HepG2 (cell line): Measurements from ENCODE around the gene GRIN2D. TPM values are rescaled to one million over a fixed set of nuclear protein-coding genes. Genes with fewer than 3 reads are reported as not detected.

Experiments used
- ATAC-seq: fragments of 200-7000 bp; cut with Tn5 transposase; 3 replicates; pipeline ENCODE4 v1.9.1; 2020; ENCODE audit warnings: mild to moderate bottlenecking, moderate library complexity
- BruUV-seq: library from RNA; stranded (reverse); fragments of 400-500 nt; replicated peaks from 2 replicates; lab custom pipeline; 2021; lab: Mats Ljungman, UMichigan
- CTCF ChIA-PET: fragments of 300-600 bp; formaldehyde crosslinking; extraction: SDS; loops from one replicate; lab custom pipeline; 2021; ENCODE audit warnings: low total read pairs, inconsistent platforms, low intra/inter-chr PET ratio; lab: Yijun Ruan, JAX
- POLR2A ChIA-PET: fragments of 350-600 bp; sonication (Branson Sonifier 250); formaldehyde crosslinking; loops from one replicate; lab custom pipeline; 2020; ENCODE audit warnings: antibody characterized with exemption, inconsistent platforms; lab: Yijun Ruan, JAX
- DNase-seq: peaks from one replicate; pipeline ENCODE4 v3.0.0-alpha.2; 2015; ENCODE audit warnings: low spot score
- FAIRE-seq: peaks from 3 replicates; lab custom pipeline; 2011; peaks lifted over from hg19 to GRCh38; lab: Jason Lieb, UNC
- H2AFZ ChIP-seq: one replicate; pipeline ENCODE4 v1.6.1; 2011; ENCODE audit warnings: low read length, inconsistent platforms
- H3K27ac ChIP-seq: fragments of 300-600 bp; 3 replicates; pipeline ENCODE4 v1.8.0; 2011; ENCODE audit warnings: mixed run types, mild to moderate bottlenecking, mixed read lengths, low read length, inconsistent platforms; ENCODE audit not compliant: insufficient read depth; ENCODE audit errors: extremely low read length
- H3K27me3 ChIP-seq, 2 experiments: fragments of 200-600 bp in 1 of 2; 2 replicates in 1 of 2; 3 replicates in 1 of 2; pipeline versions ENCODE4 v1.6.0 to v1.8.0; 2011; ENCODE audit warnings: low read length in 2 of 2, mild to moderate bottlenecking in 2 of 2, moderate library complexity in 2 of 2, inconsistent platforms in 1 of 2; ENCODE audit not compliant: insufficient read depth in 2 of 2, control insufficient read depth in 1 of 2
- H3K36me3 ChIP-seq, 2 experiments: fragments of 200-600 bp in 1 of 2; replicated peaks in 1 of 2; 2 replicates in 1 of 2; 3 replicates in 1 of 2; pipeline versions ENCODE4 v1.5.1 to v1.8.0; 2011; ENCODE audit warnings: low read length in 2 of 2, inconsistent platforms in 1 of 2; ENCODE audit not compliant: insufficient read depth in 2 of 2, control insufficient read depth in 1 of 2
- H3K4me1 ChIP-seq: 2 replicates; pipeline ENCODE4 v1.5.1; 2012; ENCODE audit warnings: low read length, inconsistent platforms; ENCODE audit not compliant: insufficient read depth
- H3K4me2 ChIP-seq: 2 replicates; pipeline ENCODE4 v1.6.0; 2011; ENCODE audit warnings: low read depth, low read length, inconsistent platforms
- H3K4me3 ChIP-seq, 3 experiments: fragments of 200-600 bp in 1 of 3; sonication (generic), shearing (Covaris generic) in 1 of 3; replicated peaks in 1 of 3; 2 replicates each; pipeline ENCODE4 v1.5.1; 2011 to 2016; ENCODE audit warnings: low read length in 3 of 3, inconsistent platforms in 2 of 3, low read depth in 2 of 3, mild to moderate bottlenecking in 2 of 3, control low read depth in 1 of 3, mixed read lengths in 1 of 3; ENCODE audit not compliant: insufficient read depth in 1 of 3
- H3K79me2 ChIP-seq: one replicate; pipeline ENCODE4 v1.6.1; 2011; ENCODE audit warnings: low read length, inconsistent platforms; ENCODE audit not compliant: insufficient read depth
- H3K9ac ChIP-seq: 2 replicates; pipeline ENCODE4 v1.6.0; 2011; ENCODE audit warnings: mild to moderate bottlenecking, low read depth, low read length, inconsistent platforms; ENCODE audit not compliant: insufficient read depth
- H3K9me3 ChIP-seq: 2 replicates; pipeline ENCODE4 v1.5.1; 2012; ENCODE audit warnings: mild to moderate bottlenecking, low read length
- H4K20me1 ChIP-seq: 2 replicates; pipeline ENCODE4 v1.6.0; 2011; ENCODE audit warnings: inconsistent platforms, mild to moderate bottlenecking, low read length, moderate library complexity; ENCODE audit not compliant: insufficient read depth
- HOXA7 ChIP-seq: sonication (generic); formaldehyde crosslinking; IDR thresholded peaks from 2 replicates; pipeline ENCODE4 v1.8.1; 2022; ENCODE audit warnings: mild to moderate bottlenecking, missing genetic modification reagents, moderate library complexity
- MTA3 ChIP-seq: sonication (generic); formaldehyde crosslinking; IDR thresholded peaks from 2 replicates; pipeline ENCODE4 v1.4.0; 2020; ENCODE audit warnings: missing genetic modification reagents
- MZF1 ChIP-seq: sonication (generic); formaldehyde crosslinking; IDR thresholded peaks from 2 replicates; pipeline ENCODE4 v1.8.1; 2023; ENCODE audit warnings: mild to moderate bottlenecking, missing genetic modification reagents, borderline replicate concordance
- PAF1 ChIP-seq: IDR thresholded peaks from 2 replicates; pipeline ENCODE4 v1.6.1; 2016; ENCODE audit warnings: missing genetic modification reagents, missing compliant biosample characterization
- SOX13 ChIP-seq, 3 experiments: fragments of 450-650 bp in 1 of 3; sonication (generic) in 1 of 3; formaldehyde crosslinking in 1 of 3; IDR thresholded peaks in 2 of 3; conservative IDR thresholded peaks in 1 of 3; 2 replicates each; pipeline versions ENCODE4 v1.5.0 to v1.6.1; 2016 to 2020; ENCODE audit warnings: antibody characterized with exemption in 1 of 3, mild to moderate bottlenecking in 1 of 3, missing compliant biosample characterization in 1 of 3, missing genetic modification reagents in 1 of 3, moderate library complexity in 1 of 3
- ZBTB7A ChIP-seq: sonication (generic); formaldehyde crosslinking; IDR thresholded peaks from 2 replicates; pipeline ENCODE4 v1.8.0; 2022; ENCODE audit warnings: mild to moderate bottlenecking, missing genetic modification reagents
- ZFP91 ChIP-seq: sonication (generic); formaldehyde crosslinking; IDR thresholded peaks from 2 replicates; pipeline ENCODE4 v1.9.0; 2022; ENCODE audit warnings: missing genetic modification reagents, mild to moderate bottlenecking, borderline replicate concordance
- ZNF318 ChIP-seq: sonication (generic); formaldehyde crosslinking; IDR thresholded peaks from 2 replicates; pipeline ENCODE4 v1.4.0; 2020; ENCODE audit warnings: mild to moderate bottlenecking, missing genetic modification reagents
- ZNF362 ChIP-seq: sonication (generic); formaldehyde crosslinking; IDR thresholded peaks from 2 replicates; pipeline ENCODE4 v1.4.0; 2020; ENCODE audit warnings: missing genetic modification reagents, mild to moderate bottlenecking, borderline replicate concordance
- ZNF552 ChIP-seq: sonication (generic); formaldehyde crosslinking; IDR thresholded peaks from 2 replicates; pipeline ENCODE4 v1.9.0; 2022; ENCODE audit warnings: missing genetic modification reagents, mild to moderate bottlenecking, borderline replicate concordance
- ZNF777 ChIP-seq: sonication (generic); formaldehyde crosslinking; IDR thresholded peaks from 2 replicates; pipeline ENCODE4 v1.4.0; 2020; ENCODE audit warnings: missing genetic modification reagents
- WGBS: methylation state at CpG from one replicate; pipeline ENCODE4 v1.1.6; 2017; ENCODE audit warnings: low lambda C conversion rate; 5-methylcytosine and 5-hydroxymethylcytosine counted together
- in situ Hi-C: cut with HindIII; loops from 2 replicates; pipeline ENCODE4 v1.10.0; 2017; ENCODE audit warnings: low pct_unique_long_range_greater_than_20kb; ENCODE audit not compliant: extremely low pct_ligation_motif_present
- intact Hi-C: fragments of 100-400 bp; cut with micrococcal nuclease; formaldehyde crosslinking; loops from one replicate; pipeline ENCODE4 v1.10.0; 2022; ENCODE audit not compliant: unreplicated experiment
- polyA plus RNA-seq, 8 experiments: library from polyadenylated mRNA; depleted of rRNA in 3 of 8; stranded (reverse) in 7 of 8; unstranded in 1 of 8; fragments of >200 nt; fragmentation: Illumina TruSeq in 4 of 8; extraction: Trizol in 4 of 8; gene quantifications; 2 replicates each; pipeline versions ENCODE4 v1.2.1 to v1.2.3, GENCODE V29; 2011 to 2016; ENCODE audit warnings: low read depth in 4 of 8, missing spikeins in 1 of 8, mixed read lengths in 1 of 8; ENCODE audit not compliant: insufficient read depth in 1 of 8
- total RNA-seq, 5 experiments: library from RNA; depleted of rRNA; stranded (reverse); fragments of >200 nt; fragmentation: Illumina TruSeq; extraction: Trizol; gene quantifications; 2 replicates each; pipeline ENCODE4 v1.2.3, GENCODE V29; 2016; ENCODE audit warnings: low read depth in 1 of 5
- TF ChIP-seq, protein P1 (sequence below): sonication (generic); formaldehyde crosslinking; conservative IDR thresholded peaks from 2 replicates; pipeline ENCODE4 v1.4.0; 2020; ENCODE audit warnings: missing genetic modification reagents

GRIN2D gene
- total and polyA plus RNA-seq, 2 of the 13 experiments (the other 11 are each of a cell fraction or from before 2014, with no cell fraction given): 0.02 to 0.13 TPM

GRCh38 chr19:48401287-48401686 is 7.8 kb downstream of the GRIN2D start:
- POLR2A ChIA-PET: no interaction called here
- Histone ChIP-seq H3K4me3 (no peak overlapping the region), H2AFZ (no peak overlapping the region), H3K4me2 (no peak overlapping the region), H3K4me1 (peaks cover 36% of the 10 kb centered on the region), H3K9ac (no peak overlapping the region), H3K9me3 (no peaks in the 10 kb centered on the region), H4K20me1 (no peaks in the 10 kb centered on the region), H3K36me3 (no peaks in the 10 kb centered on the region), H3K79me2 (no peaks in the 10 kb centered on the region), H3K27ac (no peak overlapping the region), H3K27me3 (peaks cover 1 to 18% of the 10 kb centered on the region in 2 experiments; a peak in 3 of 5 replicates)
- ATAC-seq: no peak
- DNase-seq: no peak
- FAIRE-seq: no peak
- no TSS peak for BruUV-seq
- CTCF ChIA-PET: no interaction called here
- intact Hi-C loops: no loop called here
- WGBS: 41% methylated on average over 5 of the region's 5 CpGs
- in situ Hi-C loops: no loop called here
- no peak for TF ChIP-seq SOX13 (IDR thresholded peaks at IDR 0.05)
- TF ChIP-seq SOX13 (CRISPR knock-in tag; conservative IDR thresholded peaks at IDR 0.05 in 1 of 2, IDR thresholded peaks at IDR 0.05 in 1 of 2): no peak
- no peak for TF ChIP-seq MZF1
- TF ChIP-seq, protein P1, sequence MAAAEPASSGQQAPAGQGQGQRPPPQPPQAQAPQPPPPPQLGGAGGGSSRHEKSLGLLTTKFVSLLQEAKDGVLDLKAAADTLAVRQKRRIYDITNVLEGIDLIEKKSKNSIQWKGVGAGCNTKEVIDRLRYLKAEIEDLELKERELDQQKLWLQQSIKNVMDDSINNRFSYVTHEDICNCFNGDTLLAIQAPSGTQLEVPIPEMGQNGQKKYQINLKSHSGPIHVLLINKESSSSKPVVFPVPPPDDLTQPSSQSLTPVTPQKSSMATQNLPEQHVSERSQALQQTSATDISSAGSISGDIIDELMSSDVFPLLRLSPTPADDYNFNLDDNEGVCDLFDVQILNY (CRISPR knock-in tag): no peak
- no peak for TF ChIP-seq ZNF318
- no peak for TF ChIP-seq PAF1 (CRISPR knock-in tag)
- TF ChIP-seq ZNF777 (CRISPR knock-in tag): no peak
- TF ChIP-seq MTA3: no peak
- no peak for TF ChIP-seq HOXA7 (CRISPR knock-in tag)
- TF ChIP-seq ZNF362 (CRISPR knock-in tag): no peak
- no peak for TF ChIP-seq ZFP91 (CRISPR knock-in tag)
- no peak for TF ChIP-seq ZNF552 (CRISPR knock-in tag)
- no peak for TF ChIP-seq ZBTB7A (CRISPR knock-in tag)
